GM19023 (cell line): ENCODE results near the gene GCLC.
"Not testable (repeated sequence)": the region's sequence is repeated elsewhere in the genome, so short reads cannot be mapped to it uniquely, and the experiment has no call there.

ENCODE experiments used
- ATAC-seq: cut with Tn5 transposase; IDR thresholded peaks from one replicate; pipeline ENCODE4 v1.9.1; 2021; ENCODE audit warnings: mild to moderate bottlenecking, moderate library complexity; ENCODE audit not compliant: unreplicated experiment

The GCLC gene

DNA sequence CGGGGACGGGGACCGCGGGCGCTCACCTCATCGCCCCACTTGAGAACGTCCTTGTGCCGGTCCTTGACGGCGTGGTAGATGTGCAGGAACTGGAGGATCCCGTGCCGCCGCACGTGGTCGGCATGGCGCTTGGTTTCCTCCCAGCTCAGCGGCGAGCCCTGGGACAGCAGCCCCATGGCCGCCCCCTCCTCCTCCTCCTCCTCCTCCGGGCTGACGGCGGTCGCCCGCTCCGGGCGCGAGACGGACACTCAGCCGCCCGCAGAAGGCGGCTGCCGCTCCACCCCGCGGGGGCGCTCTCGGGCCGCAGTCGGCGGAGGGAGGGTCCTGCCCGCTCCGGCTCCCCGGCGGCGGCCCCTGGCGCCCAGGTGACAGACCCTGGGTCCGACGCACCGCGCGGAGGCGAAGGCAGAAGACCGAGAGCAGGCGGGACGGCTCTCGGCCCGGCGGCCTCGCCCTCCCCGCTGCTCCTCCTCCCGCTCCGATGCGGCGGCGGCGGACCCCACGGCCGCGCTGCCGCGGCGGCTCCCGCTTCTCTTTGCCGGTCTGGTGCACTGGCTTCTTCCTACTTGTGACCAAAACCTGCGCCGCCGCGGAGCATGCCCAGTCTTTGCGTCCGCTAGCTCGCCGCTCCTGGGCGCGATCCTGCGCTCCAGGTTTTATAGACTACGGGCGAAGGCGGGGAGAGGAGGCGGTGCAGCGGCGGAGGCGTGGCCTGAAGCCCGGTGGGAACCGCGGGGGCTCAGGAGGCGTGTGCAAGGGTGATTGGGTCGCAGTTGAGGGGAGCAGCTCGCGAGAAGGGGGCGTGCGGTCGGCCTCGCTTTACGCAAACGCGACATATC lies at the start of gene GCLC:
Gene GCLC, minus strand, starts transcription at position 632 of the 839 bp plus-strand sequence. Its CDS starts 456 bp downstream, at position 176.
- peak; percentile 56 for ATAC-seq

GRCh38 chr6:53594596-53594995 lies 49.7 kb upstream of the GCLC start:
- no peak for ATAC-seq

DNA sequence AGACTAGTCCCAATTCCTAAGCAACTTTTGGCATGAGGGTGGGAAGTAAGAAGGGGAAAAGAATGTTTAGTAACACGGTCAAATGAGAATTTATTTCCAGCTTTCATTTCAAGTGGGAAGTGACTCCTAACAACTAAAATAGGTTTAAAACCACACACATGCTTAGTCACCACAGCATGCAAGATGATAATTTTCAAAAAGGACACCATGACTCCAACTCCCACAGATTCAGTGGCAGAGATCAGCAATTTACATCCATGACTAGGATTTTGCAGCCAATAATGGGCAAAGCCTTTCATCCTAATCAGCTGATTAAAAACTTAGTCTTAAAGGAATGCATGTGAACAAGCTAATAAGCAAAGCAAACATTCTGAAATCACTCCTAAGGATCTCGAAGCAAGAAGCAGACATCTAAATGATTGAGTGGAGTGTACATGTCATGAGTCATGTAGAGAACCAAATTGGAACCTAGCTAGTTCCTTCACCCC lies 48.1 kb upstream of the GCLC start:
- ATAC-seq = no peak

DNA sequence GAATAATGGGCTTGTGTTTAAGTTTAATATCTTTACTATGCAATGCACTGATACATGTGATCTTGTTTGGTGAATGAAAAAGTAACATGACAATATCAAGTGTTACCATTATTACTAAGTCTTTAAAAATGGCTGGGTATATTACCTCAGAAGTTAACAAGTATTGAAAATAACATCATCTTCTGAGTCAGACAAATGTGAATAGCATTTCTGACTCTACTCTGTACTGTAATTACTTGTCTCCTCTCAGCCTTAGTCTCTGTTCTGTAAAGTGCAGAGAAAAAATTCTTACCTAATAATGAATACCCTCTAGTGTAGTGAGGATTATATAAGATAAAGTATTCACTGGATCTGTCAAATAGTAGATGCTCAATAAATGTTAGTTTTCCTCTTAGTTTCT lies 47.0 kb upstream of the GCLC start:
- ATAC-seq = no peak

GRCh38 chr6:53588816-53589509 lies 44.1 kb upstream of the GCLC start:
- no peak for ATAC-seq

GRCh38 chr6:53587291-53587690 lies 42.4 kb upstream of the GCLC start:
- ATAC-seq = no peak

DNA sequence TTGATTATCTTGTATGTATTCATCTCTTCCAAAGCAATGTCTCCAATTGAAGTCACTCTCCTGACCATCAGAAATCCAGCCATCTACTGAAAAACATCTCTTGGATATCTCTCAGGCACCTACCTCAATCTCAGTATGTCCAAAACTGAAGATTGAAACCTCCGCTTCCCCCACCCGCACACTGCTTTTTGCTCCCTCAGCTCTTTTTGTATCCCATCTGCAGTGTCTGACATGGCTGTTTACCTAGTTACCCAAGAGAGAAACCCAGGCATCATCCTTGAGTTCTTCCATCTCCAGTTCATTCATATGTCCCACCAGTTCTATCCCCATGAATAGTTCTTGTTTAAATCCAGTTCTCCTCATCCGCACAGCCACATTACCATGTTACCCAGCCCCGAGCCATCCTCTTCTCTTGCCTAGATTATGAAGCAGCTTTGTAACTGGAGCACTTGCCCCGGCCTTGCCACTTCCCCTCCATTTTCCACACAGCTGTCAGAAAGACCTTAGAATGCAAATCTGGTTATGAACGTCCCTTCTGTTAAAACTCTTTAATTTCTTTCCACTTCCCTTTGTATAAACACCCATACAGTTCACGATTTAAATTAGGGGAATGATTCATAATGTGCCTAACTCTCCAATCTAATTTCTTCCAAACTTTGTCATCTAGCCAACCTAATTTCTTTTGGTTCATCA lies 40.5 kb upstream of the GCLC start:
- no peak for ATAC-seq

DNA sequence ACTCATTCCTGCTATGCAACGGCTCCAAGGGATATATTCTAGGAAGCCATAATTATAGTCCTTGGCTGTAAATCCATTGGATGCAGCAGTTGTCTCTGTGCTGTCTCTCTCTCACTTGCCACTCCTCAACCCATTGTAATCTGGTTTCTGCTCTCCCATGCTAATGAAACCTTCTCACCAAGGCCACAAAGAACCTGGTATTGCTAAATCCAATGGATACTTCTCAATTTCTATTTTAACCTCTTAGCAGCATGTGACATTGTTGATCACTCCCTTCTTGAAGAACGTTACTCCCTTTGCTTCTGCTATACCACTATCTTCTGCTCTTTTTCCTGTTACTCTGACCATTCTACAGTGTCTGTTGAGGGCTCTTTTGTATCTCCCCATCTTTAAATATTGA lies 39.8 kb upstream of the GCLC start:
- no peak for ATAC-seq

- ATAC-seq = no peak
Measured at GRCh38 chr6:53583451-53583850, 38.5 kb upstream of the GCLC start.

DNA sequence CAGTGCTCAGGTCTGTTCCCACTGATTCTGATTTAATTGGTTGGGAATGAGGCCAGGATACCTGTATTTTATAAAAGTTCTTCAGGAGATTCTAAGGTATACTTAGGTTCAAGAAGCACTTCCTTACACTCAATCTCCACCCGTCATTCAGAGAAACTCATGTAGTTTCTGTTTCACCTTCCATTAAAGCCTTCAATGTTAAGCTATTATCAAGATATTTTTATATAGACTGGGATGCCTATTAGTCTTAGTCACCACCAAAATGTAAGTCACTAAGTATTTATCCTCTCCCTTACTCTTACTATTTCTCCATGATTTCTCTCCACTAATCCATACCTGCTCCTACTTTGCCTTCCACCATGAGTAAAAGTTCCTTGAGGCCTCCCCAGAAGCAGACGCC lies 38.1 kb upstream of the GCLC start:
- no peak for ATAC-seq

DNA sequence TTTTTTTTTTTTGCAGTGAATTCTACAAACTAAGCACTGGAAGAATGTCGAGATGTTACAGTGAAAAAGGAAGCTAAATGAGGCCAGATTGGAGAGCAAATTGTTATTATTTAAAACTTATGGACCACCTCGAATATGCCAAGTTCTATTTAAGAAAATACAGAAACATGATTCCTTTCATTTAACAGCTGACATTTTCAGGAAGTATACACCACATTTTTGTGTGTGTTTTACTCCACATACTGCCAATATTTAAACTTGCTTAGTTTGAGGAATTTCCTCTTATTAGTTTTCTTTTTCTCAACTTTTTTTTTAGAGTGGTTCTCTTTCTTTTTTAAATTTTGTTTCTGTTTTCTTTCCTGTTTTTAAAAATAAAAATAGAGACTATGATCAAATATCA lies 37.0 kb upstream of the GCLC start:
- ATAC-seq = no peak

DNA sequence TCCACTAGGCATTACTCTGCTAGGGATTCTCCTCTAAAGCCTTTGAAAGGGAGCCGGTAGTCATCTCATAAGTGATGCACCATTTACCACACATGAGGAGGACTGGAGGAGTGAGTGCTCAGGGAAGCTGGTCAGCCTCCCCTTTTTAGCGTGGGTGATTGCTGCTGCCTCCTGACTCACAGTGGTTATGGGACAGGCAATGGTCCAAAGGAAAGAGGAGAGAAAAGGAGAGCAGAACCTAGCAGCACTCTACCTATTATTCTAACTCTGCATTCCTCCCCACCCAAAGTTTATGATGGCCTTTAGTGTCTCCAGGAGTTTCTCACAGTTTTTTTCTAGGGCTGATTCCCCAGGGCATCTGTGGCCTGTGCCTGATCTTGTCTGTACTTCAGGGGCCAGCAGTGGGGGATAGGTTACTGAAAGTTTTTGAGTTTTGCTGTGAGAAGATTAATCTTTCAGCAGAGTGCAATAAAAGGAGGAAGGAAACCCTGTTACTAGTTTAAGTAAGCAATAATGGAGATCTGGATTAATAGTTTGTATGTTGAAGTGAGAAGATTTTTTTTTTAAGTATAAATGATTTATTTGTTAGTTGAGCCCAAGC lies 36.4 kb upstream of the GCLC start:
- ATAC-seq = no peak

GRCh38 chr6:53579338-53579737 lies 34.4 kb upstream of the GCLC start:
- no peak for ATAC-seq

DNA sequence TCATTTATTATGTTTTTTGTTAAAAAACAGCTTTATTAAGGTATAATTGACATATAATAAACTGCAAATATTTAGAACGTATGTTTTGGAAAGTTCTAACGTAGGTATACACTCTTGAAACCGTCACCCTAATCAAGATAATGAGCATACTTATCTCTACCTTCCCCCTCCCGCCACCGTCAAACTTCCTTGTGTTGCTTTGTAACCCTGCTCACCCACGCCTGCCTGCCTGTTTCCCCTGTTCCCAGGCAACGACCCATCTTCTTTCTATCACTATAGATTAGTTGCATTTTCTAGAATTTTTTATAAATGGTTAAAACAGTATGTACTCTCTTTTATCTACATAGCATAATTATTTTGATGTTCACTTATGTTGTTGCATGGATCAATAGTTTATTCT lies 33.5 kb upstream of the GCLC start:
- no peak for ATAC-seq

DNA sequence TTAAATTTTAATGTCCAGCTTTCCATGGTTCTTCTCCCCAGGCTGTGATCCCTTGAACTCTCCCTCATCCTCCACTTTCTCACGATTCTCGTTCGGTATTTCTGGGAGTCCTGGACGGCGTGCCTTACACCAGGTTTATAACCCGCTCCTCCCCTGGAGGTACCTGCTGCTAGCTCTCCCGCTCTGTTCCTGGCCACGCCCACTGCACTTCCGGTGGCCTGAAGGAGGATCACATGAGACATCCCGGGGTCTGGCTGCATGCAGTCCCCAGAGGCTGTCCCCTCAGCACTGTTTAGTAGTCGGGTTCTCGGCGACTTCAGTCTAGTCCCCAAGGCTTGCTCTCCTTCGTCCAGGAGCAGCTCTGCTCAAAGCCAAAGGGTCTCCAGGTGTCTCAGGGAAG lies 28.4 kb upstream of the GCLC start:
- ATAC-seq = no peak

DNA sequence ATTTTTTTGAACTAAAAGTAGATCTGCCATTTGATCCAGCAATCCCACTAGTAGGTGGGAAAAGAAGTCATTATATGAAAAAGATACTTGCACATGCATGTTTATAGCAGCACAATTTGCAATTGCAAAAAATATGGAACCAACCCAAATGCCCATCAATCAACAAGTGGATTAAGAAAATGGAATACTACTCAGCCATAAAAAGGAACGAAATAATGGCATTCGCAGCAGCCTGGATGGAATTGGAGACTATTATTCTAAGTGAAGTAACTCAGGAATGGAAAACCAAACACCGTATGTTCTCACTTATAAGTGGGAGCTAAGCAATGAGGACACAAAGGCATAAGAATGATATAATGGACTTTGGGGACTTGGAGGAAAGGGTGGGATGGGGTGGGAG lies 27.5 kb upstream of the GCLC start:
- not testable (repeated sequence) for ATAC-seq

- ATAC-seq = no peak
Measured at GRCh38 chr6:53568776-53569616, 24.1 kb upstream of the GCLC start.

- ATAC-seq = no peak
Measured at GRCh38 chr6:53567701-53568100, 22.8 kb upstream of the GCLC start.

GRCh38 chr6:53566755-53567154 lies 21.9 kb upstream of the GCLC start:
- ATAC-seq = no peak

- no peak for ATAC-seq
Measured at GRCh38 chr6:53565886-53566285, 21.0 kb upstream of the GCLC start.
